DLD1 (cell line): ENCODE measurements around the gene DYRK1B.
"Not testable (repeated sequence)": the region's sequence is repeated elsewhere in the genome, so short reads cannot be mapped to it uniquely, and the experiment has no call there.

Source experiments
- in situ Hi-C: cut with HindIII; loops from 2 replicates; pipeline ENCODE4 v1.10.0; 2017; ENCODE audit warnings: low sequenced_read_pairs

Gene DYRK1B

DNA sequence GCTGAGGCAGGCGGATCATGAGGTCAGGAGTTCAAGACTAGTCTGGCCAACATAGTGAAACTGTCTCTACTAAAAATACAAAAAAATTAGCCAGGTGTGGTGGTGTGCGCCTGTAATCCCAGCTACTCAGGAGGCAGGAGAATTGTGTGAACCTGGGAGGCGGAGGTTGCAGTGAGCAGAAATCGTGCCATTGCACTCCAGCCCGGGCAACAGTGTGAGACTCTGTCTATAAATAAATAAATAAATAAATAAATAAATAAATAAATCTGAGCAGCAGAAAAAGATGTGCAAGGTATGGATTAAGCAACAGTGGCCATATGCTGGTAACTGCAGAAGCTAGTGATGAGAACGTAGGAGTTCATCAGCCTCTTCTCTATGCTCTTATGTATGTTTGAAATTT is 19.9 kb downstream of the DYRK1B start:
- in situ Hi-C loops = not testable (repeated sequence)

DNA sequence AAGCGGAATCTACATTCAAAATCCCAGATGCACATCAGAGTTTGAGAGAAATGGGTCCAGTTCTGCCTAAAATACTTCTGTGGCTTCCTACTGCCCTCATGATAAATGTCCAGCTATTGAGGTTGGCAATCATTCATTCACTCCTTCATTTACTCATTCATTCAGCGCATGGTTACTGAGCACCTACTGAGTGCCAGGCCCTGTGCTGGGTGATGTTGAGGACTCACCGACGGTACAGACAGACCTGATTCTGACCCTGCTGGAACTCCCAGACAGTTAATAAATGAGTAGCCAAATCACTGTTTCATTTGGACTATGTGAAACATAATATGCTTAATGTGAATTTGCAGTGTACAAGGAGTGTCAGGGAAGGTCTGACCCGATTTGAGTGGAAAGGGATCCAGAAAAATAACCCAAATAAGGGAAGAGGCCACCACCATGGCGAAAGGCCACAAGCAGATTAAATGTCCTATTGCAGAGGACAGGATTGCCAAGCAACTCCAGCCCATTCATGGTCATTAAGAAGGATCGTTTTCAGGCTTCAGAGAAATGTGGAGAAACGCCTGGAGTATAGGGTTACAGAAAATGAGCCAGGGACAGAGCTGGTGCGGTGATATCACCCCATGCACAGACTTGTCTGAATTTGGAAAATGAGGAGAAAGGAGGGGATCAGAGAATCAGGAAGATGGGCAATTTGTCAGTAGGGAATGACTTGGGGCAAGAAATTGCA is 20.5 kb downstream of the DYRK1B start:
- in situ Hi-C loops = no loop called here

DNA sequence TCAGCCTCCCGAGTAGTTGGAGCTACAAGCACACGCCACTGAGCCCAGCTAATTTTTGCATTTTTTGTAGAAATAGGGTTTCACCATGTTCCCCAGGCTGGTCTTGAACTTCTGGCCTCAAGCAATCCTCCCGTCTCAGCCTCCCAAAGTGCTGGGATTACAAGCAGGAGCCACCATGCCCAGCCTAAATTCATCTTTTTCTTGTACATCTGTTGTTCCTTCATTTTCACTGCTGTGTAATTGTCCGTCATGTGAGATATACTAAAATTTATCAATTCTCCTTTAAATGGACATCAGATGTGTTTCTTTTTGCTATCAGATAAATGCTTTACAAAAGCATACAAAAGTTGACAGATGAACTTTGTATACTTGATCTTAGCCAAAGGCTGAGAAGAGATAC is 22.9 kb downstream of the DYRK1B start:
- in situ Hi-C loops = no loop called here

DNA sequence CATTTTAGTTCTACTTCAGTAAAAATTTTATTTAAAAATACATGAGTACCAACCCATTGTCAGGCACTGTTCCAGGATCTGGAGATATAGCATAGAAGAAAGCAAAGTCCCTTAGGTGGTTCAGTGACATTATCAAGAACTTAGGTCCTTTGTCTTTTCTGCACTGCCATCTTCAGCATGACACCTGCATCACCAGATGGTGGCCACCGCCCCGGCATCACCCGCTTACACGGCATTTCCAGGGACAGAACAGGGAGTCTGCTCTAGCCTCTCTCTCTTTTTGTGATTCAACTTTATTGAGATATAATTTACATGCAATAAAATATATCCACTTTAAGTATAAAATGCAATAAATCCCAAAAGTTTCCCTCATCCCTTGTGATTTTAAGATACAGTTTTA is 23.5 kb downstream of the DYRK1B start:
- in situ Hi-C loops = no loop called here

DNA sequence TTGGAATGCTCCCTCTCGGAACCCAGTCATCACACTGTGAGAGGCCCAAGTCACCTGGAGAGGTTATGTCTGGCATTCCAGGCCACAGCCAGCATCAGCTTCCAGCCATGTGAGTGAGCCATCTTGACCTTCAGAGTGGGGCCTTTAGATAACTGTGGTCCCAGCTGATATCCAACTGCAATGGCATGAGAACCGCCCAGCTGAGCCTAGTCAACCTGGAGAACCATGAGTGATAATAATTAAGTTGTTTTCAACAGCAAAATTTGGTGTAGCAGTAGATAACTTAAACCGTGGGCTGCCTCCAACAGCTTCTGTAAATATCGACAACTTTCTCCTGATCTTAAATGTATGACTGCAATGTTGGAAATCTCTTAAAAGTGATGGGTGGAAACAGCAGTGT is 24.6 kb downstream of the DYRK1B start:
- in situ Hi-C loops = no loop called here

DNA sequence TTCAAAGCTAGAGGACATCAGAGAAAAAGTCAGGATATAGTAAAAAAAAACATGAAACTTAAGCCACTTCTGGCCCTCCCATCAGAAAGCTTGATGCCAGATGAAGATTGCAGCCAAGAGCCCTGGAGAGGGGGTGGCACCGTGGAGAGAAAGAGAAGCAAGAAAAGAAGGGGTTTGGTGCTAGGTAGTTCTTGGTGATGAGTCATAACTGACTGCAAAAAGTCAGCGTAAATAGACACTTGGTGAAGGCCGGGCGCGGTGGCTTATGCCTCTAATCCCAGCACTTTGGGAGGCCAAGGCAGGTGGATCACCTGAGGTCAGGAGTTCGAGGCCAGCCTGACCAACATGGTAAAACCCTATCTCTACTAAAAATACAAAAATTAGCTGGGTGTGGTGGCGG is 25.3 kb downstream of the DYRK1B start:
- in situ Hi-C loops = not testable (repeated sequence)

DNA sequence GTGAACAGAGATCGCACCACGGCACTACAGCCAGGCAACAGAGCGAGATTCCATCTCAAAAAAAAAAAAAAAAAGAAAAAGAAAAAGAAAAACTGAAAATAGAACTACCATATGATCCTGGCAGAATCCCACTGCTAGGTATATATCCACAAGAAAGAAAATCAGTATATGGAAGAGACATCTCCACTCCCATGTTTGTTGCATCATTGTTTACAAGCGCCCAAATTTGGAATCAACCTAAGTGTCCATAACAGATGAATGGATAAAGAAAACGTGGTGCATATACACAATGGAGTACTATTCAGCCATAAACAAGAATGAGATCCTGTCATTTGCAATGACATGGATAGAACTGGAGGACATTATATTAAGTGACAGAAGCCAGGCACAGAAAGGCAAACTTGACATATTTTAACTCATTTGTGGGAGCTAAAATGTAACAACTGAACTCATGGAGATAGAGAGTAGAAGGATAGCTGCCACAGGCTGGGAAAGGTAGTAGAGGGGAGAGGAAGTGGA is 26.1 kb downstream of the DYRK1B start:
- in situ Hi-C loops = no loop called here

DNA sequence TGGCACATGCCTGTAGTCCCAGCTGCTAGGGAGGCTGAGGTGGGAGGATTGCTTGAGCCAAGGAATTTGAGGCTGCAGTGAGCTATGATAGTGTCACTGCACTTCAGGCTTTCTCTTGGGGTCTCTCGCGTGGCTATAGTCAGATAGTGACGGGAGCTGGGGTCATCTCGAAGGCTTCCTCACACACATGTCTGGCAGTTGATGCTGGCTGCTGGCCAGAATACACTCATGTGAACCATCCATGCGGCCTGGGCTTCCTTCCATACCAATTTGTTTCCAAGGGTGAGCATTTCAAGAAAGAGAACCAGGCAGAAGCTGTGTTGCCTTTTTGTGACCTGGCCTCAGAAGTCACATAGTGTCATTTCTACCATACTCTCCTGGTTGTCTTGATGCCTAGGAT is 28.9 kb downstream of the DYRK1B start:
- in situ Hi-C loops = no loop called here

DNA sequence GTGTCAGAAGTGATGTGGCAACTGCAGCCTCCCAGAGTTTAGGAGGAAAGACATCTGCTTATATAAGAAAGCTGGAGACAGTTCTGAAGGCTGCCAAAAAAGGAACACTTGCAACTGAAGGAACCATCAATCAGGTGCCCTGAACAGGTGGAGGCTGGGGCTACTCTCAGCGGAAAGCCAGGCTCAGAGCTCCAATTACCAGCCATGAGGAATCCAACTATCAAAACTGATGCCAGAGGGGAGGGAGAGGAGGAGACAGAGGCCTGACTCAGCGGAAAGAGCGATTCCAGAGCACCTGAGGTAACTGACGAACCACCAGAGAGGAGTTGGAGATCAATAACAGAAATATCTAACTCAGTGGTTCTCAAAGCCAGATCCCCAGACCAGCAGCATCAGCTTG is 31.0 kb downstream of the DYRK1B start:
- in situ Hi-C loops = no loop called here

DNA sequence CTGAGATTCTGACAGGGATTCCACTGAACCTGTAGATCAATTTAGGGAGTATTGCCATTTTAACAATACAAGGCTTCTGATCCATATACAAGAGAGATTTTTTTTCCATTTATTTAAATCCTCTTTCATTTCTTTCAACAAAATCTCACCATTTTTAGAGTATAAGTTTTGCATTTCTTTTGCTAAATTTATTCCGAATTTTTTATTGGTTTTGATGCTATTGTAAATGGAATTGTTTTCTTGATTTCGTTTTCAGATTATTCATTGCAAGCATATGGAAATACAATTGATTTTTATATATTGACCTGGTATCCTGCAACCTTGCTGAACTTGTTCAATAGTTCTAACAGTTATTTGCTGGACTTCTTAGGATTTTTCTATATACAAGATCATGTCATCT is 36.9 kb downstream of the DYRK1B start:
- in situ Hi-C loops = loop anchor here (25.0 kb wide), 3 partner anchors 140 to 290 kb away; partner anchors contain the start of genes FCGBP and ZNF780A

DNA sequence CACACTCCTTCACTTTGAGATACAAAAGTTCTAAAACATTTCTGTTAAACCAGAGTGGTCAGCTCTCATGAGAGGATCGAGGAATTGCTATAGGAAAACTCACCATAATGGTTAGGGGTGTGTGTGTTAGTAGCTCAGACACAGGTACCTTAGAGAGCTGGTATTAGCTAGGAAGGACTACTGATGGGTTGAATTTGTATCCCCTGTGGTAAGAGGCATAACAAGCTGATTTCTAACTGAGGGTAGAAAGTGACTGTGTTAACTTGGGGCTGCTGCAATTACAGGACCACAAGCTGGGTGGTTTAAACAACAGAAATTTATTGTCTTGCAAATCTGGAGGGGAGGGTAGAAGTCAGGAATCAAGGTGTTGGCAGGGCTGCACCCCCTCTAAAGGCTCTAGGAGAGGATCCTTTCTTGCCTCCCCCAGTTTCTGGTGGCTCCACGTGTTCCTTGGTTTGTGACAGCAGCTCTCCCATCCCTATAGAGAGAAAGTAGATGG is 37.9 kb downstream of the DYRK1B start:
- in situ Hi-C loops = loop anchor here (25.0 kb wide), 3 partner anchors 141 to 291 kb away; partner anchors contain the start of genes FCGBP and ZNF780A

DNA sequence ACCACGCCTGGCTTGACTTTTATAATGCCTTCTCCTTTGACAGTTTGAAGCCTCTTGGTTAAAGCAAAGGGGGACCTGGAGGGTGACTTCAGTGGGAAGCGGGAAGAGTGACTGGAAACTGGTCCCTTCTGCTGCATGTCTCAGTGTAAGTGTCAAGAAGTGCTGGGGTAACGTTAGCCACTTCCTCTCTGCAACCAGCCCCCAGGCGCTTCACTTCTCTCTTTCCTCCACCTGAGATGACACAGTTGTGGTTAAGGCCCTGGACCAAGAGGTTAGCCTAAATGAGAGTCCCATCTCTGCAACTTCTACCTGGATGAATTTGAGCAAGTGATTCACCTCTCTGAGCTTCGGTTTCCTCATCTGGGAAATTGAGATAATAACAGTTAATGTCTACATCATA is 39.0 kb downstream of the DYRK1B start:
- in situ Hi-C loops = loop anchor here (25.0 kb wide), 3 partner anchors 142 to 292 kb away; partner anchors contain the start of genes FCGBP and ZNF780A

DNA sequence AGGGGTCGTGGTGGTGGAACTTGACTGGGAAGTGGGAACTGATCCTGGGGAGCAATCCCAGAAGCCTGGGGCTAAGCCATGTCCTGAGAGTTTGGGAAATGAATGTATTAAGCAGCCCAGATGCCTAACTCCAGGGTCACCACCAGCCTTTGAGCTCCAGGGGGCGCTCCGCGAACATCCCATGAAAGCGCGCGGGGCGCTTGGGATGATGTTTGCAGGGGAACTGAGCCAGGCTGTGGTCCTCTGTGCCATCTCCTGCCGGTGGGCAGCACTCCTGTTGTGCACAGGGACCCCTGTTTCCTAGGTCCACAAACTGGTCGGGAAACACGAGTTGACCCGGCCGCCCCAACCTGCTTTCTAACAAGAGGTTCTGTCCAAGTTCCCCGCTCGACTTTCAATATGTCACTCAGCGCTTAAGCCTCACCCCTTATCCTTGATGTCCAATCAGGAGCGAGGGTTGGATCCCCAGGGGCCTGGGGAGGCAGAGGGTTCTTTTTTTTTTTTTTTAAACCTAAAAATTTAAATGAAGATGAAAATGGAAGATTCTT is 40.9 kb downstream of the DYRK1B start:
- in situ Hi-C loops = loop anchor here (25.0 kb wide), 3 partner anchors 144 to 294 kb away; partner anchors contain the start of genes FCGBP and ZNF780A

DNA sequence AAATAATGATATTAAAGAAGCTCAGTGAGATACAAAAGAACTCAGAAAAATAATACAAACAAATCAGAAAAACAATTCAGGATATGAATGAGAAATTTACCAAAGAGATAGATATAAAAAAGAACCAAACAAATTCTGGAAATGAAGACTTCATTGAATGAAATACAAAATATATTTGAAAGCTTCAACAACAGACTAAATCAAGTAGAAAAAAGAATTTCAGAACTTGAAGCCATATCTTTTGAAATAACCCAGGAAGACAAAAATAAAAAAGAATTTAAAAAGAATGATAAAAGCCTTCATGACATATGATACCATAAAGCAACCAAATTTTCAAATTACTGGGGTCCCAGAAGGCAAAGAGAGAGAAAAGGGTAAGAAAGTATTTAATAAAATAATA is 45.7 kb downstream of the DYRK1B start:
- in situ Hi-C loops = loop anchor here (10.0 to 25.0 kb wide), 4 partner anchors 57 to 299 kb away; partner anchors contain the start of genes FBL, FCGBP and ZNF780A

DNA sequence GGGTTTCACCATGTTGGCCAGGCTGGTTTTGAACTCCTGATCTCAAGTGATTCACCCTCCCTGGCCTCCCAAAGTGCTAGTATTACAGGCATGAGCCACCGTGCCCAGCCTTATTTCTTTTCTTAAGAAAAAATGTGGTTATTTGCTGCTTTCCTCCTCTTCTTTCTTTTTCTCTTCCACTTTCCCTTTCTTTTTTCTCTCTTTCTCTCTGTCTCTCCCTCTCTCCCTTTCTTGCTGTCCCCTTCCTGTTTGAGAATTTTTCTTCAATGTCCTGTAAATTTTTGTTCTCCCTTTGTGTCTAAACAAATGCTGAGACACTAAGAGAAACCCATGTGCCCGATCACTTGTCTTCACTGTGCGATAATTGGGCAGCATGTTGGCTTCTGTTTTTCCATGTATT is 53.1 kb downstream of the DYRK1B start:
- in situ Hi-C loops = loop anchor here (10.0 to 25.0 kb wide), 4 partner anchors 64 to 306 kb away; partner anchors contain the start of genes FBL, FCGBP and ZNF780A

DNA sequence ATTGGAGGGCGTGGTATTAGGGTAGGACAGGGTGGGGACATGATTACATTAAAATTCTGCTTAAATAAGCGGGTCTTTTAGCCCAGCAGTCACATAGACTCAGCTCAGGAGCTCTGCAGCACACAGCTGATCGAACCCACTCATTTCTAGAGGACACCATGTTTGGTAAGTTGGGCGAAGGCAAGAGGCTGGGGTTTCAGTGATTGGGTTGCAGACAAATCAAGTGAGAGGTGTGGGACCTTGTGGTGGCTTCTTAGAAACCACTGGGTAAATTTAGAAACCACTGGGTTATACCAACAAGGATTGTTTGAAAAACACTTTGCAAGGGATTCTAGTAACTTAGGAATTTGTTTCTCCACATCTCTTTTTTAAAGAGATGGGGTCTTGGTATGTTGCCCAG is 55.2 kb downstream of the DYRK1B start, which contains the start of gene LEUTX:
LEUTX (plus strand) TSS at position 92 of the 400 bp plus-strand sequence; CDS start at position 159, 67 bp downstream.
- in situ Hi-C loops = loop anchor here (25.0 kb wide), 3 partner anchors 159 to 309 kb away; partner anchors contain the start of genes FCGBP and ZNF780A
